Measurements from ENCODE around the gene CCDC178.
"Not testable (repeated sequence)": the region's sequence is repeated elsewhere in the genome, so short reads cannot be mapped to it uniquely, and the experiment has no call there.

Gene CCDC178

GRCh38 chr18:33201509-33201926, 239.0 kb downstream of the CCDC178 start:
- peak; percentile 38 for DNase-seq

GRCh38 chr18:33195795-33196194, 244.7 kb downstream of the CCDC178 start:
- no peak for DNase-seq

DNA sequence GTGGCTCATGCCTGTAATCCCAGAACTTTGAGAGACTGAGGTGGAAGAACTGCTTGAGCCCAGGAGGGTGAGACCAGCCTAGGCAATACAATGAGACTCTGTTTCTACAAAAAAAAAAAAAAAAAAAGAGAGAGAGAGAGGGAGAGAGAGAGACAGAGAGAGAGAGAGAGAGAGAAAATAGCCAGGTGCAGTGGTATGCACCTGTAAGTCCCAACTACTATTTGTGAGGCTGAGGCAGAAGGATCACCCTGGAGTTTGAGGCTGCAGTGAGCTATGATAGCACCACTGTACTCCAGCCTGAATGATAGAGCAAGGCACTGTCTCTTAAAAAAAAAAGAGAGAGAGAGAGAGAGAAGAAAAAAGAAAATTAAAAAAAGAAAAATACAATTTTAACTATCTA, 245.7 kb downstream of the CCDC178 start:
- DNase-seq = no peak

GRCh38 chr18:33184958-33185357, 255.6 kb downstream of the CCDC178 start:
- DNase-seq = no peak

DNA sequence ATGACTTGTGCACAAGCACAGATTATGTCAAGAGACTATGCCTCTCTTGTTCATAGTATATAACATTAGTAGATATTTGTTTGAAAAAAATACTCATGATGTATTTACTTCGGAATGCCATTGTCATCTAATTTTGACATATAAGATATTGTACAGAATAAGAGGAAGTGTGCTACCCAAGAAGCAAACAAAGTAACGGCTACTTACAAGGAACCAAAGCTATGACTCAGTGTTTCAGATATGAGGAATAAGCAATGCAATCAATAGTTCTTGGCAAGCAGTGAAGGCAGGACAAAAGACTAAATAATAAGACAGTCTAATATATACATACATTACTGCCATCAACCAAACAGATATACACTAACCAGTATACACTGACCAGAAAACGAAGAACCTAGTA, 256.3 kb downstream of the CCDC178 start:
- DNase-seq = peak; percentile 2

DNA sequence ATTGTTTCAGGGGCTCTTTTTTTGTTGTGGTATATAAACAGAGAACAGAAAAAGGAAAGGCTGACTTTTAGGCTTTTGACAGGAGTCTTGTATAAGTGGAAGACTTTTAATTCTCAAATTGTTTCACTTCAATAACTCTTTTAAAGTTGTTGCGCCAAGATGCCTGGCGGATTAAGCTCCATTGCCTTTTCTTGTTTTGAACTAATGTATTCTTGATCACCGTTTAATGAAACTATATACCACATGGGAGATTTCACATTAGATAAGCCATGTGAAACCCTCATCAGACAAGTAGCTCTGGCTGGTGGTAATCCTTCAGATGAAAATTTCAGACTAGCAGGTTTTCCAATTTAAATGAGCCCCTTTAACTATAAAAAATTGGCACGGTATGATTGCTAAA, 257.4 kb downstream of the CCDC178 start:
- no peak for DNase-seq

DNA sequence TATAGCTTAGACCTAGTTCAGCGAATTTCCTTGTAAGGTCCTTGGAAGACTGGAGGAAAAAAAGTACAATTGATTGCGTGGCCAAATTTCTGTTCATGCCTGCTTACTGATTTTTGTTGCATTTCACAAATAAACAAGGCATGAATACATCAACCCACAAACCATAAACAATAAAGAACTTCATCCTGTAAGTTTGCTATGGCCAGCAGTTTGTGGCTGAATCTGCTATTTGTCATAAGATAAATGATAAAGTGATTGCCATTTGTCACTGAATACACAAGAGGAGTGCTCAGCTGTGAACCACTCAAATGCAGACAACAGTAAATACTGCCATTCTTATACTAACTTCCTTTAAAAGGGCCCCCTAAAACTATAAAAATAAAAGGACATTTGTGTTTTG, 259.5 kb downstream of the CCDC178 start:
- DNase-seq = no peak

GRCh38 chr18:33169218-33169617, 271.3 kb downstream of the CCDC178 start:
- DNase-seq = no peak

DNA sequence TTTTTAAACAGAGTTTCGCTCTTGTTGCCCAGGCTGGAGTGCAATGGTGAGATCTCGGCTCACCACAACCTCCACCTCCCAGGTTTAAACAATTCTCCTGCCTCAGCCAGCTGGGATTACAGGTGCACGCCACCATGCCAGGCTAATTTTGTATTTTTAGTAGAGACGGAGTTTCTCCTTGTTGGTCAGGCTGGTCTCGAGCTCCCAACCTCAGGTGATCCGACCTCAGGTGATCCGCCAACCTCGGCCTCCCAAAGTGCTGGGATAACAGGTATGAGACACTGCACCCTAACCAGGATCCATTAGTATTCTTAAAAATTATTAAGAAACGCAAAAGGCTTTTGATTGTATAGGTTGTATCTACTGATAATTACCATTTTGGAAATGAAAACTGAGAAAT, 276.4 kb downstream of the CCDC178 start:
- not testable (repeated sequence) for DNase-seq

GRCh38 chr18:33161131-33161530, 279.4 kb downstream of the CCDC178 start:
- no peak for DNase-seq

DNA sequence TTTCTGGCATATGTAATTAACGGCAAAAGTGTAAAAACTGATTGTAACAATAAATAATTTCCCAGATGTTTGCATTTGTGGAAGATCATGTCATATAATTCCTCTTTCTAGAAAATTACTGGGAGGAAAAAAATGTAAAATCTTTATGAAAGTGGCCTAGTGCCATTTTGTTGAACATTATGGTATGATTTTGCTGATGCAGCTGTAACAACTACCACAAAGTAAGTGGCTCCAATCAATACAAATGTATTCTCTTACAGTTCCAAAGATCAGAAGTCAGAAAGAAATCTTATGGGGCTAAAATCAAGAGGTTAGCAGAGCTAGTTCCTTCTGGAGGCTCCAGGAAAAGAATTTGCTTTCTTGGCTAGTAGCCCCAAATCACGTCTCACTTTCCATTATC, 281.4 kb downstream of the CCDC178 start:
- no peak for DNase-seq

DNA sequence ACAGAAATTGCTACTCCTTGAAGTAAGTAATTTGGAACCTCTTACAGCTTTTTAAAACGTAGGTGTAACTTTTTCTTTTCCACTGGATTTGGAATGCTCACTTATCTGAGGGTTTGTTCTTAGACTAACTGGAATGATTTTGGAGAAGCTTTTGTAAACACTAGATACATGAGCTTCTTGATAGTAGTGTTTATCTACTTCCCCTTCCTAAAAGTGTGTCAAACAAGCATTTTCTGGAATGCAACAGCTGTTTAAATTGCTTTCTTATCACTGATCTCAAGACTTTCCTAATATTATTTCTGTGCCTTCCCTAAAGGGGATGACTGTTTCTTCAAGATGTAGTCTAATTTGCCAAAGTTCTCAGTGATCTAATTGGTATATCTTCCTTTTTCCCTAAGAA, 282.6 kb downstream of the CCDC178 start:
- no peak for DNase-seq

DNA sequence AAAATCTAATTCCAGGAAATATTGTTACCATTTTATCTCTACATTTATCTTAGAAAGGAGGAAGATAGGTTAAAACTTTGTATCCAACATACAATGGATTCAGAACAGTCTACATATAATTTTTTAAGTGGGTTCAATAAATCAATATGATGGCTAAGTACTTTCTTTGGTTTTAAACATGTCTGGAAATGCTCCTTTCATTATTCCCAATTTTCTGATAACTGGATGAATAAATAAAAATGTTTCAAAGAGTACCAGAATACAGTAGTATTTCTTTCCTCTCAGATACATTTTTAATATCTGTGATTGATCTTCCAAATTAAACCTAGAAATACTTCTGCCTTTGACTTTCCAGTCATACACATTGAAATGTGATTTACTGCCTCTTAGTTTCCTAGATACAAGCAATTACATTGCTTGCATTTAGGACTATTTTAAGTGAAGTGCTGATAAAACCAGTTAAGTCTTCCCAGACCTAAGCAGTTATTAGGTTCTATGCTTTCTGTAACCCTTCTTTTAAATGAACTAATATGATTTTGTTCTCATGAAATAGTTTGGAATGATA, 283.5 kb downstream of the CCDC178 start:
- no peak for DNase-seq

- no peak for DNase-seq
These were observed 286.5 kb downstream of the CCDC178 start for GRCh38 chr18:33154049-33154448.

DNA sequence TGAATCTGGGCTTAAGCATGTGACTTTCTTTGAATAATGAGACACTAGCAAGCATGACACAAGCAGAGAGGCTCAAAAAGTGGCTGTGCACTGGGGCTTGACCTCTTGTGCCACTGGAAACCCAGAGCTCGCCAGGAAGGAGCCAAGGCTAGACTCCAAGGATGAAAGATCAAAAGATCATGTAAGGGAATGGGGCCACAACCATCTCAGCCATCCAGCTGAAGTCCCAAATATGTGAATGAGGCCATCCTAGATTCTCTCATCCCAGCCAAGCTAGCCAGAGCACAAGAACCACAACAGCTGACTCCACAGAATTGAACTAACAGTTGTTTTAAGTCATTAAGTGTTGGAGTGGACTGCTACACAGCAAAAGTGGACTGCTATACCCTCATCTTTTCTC, 288.1 kb downstream of the CCDC178 start:
- DNase-seq = no peak

DNA sequence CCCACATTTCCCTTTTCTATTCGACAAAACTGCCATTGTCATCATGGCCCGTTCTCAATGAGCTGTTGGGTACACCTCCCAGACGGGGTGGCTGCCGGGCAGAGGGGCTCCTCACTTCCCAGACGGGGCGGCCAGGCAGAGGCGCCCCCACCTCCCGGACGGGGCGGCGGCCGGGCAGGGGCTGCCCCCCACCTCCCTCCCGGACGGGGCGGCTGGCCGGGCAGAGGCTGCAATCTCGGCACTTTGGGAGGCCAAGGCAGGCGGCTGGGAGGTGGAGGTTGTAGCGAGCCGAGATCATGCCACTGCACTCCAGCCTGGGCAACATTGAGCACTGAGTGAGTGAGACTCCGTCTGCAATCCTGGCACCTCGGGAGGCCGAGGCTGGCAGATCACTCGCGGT, 292.7 kb downstream of the CCDC178 start:
- not testable (repeated sequence) for DNase-seq

- peak; percentile 22 for DNase-seq
These were observed 294.5 kb downstream of the CCDC178 start for GRCh38 chr18:33146014-33146413.

GRCh38 chr18:33135951-33136660, 304.4 kb downstream of the CCDC178 start:
- no peak for DNase-seq

- no peak for DNase-seq
These were observed 307.9 kb downstream of the CCDC178 start for GRCh38 chr18:33132657-33133056.

DNA sequence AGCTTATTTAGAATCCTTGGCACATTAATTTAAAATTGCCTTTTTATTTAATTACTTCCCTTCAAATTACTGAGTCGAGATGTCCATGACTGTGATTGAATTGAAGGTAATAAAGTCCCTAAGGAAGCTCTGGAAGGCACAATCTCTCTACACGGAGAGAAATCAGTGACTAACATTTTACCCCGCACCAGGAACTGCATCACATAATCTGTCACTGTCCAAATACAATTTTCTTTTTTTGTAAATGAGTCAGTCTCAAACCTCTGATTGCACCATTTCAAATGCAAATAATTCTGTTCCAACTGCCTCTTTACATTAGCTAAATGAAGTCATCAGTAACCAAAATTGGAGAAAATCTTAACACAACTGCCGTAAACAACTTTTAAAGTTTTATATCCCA, 311.9 kb downstream of the CCDC178 start:
- no peak for DNase-seq

DNA sequence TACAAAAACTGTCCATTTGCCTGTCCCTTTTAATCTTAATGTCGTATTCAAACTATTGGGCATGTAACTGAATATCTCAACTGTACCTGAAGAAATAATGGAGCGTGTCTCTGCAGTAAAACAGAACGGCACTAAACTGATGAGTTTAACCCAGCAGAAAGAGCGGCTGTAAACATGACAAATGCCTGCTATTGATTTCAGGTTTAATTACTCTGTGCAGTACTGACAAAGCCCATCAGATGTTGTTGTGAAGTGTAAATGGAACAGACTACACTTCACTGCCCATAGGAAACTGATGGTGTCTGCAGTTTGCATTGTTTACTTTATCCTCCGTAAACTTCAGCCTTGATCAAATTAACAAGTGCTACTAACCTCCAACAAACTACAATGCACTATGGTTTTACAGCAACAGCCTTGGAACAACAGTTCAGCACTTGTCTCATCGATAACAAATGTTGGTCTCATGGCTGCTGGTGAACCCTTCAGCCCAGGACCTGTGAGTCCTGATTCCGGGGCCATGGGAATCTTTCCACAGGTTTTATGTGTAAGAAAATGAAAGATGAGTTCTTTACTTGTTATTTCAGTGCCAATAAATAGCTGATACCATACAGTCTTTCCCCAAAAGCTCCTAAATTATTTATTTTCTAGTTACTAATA, 316.5 kb downstream of the CCDC178 start:
- no peak for DNase-seq

DNA sequence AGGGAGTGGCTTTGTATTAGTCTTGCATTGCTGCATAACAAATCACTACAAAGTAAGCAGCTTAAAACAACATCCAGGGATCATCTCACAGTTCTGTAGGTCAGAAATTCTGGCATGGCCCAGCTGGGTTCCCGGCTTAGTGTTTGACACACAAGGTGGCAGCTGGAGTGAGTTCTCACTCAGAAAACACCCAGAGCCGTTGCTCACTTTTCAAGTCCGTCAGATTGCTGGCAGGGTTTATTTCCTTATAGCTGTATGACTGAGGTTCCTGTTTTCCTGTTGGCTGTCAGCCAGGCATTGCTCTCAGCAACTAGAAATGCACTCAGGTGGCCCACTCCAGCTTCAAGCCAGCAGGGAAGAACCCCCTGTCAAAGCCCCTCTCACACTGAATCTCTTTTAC, 324.1 kb downstream of the CCDC178 start:
- peak; percentile 15 for DNase-seq

- no peak for DNase-seq
These were observed 324.6 kb downstream of the CCDC178 start for GRCh38 chr18:33115917-33116316.

DNA sequence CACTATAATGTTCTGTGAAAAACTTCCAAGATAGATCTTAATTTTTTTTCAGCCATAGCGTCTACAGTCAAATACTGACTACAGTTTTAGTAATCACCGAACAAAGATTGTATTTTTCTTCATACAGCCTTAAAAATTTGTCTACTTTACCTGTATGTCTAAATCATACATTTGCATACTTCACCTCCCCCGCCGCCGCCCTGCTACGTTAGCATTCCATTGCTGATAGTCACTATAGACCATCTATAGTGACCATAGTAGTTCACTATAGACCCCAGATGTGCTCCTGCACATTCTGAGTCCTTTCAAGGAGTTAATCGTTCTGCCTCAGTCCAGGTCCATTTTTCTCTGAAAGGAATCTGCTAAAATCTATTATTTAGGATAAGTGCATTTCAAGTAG, 325.0 kb downstream of the CCDC178 start:
- no peak for DNase-seq

- DNase-seq = no peak
These were observed 325.8 kb downstream of the CCDC178 start for GRCh38 chr18:33114749-33115148.
